Activated CD8-positive, alpha-beta T cell treated with anti-CD3 and anti-CD28 coated beads, Interleukin-2, amount 10 ng/mL, durations not matched to agents 7 days and 5 days (primary cell): ENCODE measurements around the gene UFD1. TPM values are rescaled to one million over a fixed set of nuclear protein-coding genes. Genes with fewer than 3 reads are reported as not detected.

ENCODE experiments used
- ATAC-seq: fragments of 150-1000 bp; cut with Tn5 transposase; one replicate; pipeline ENCODE4 v1.10.0; 2021; ENCODE audit warnings: moderate library complexity
- CTCF ChIA-PET: fragments of 350-600 bp; sonication (Branson Sonifier 250); formaldehyde crosslinking; loops from one replicate; lab custom pipeline; 2021; ENCODE audit warnings: antibody characterized with exemption; lab: Charles Lee
- POLR2A ChIA-PET: fragments of 350-600 bp; sonication (Branson Sonifier 250); formaldehyde crosslinking; loops from one replicate; lab custom pipeline; 2021; ENCODE audit warnings: antibody characterized with exemption; lab: Charles Lee
- DNase-seq: peaks from one replicate; pipeline ENCODE4 v3.0.0-alpha.2; 2020
- H3K27ac Mint-ChIP-seq: one replicate; pipeline ENCODE4 v1.8.0; 2021; ENCODE audit warnings: mild to moderate bottlenecking, mixed read lengths
- H3K27me3 Mint-ChIP-seq: one replicate; pipeline ENCODE4 v1.8.0; 2021; ENCODE audit warnings: low read depth, mixed read lengths
- H3K36me3 Mint-ChIP-seq: one replicate; pipeline ENCODE4 v1.8.0; 2021; ENCODE audit warnings: low read depth, mixed read lengths
- H3K4me1 Mint-ChIP-seq: one replicate; pipeline ENCODE4 v1.8.0; 2021; ENCODE audit warnings: low read depth, mixed read lengths
- H3K4me3 Mint-ChIP-seq: one replicate; pipeline ENCODE4 v1.8.0; 2021; ENCODE audit warnings: mild to moderate bottlenecking, mixed read lengths
- H3K9me3 Mint-ChIP-seq: one replicate; pipeline ENCODE4 v1.8.0; 2022; ENCODE audit warnings: mixed read lengths; ENCODE audit not compliant: insufficient read depth
- total RNA-seq, 2 experiments: library from RNA; stranded (reverse); gene quantifications; one replicate each; pipeline ENCODE4 v1.2.3, GENCODE V29; 2021

Gene UFD1
- total RNA-seq, 2 experiments from 2014 or later: 94.3 to 97.2 TPM

DNA sequence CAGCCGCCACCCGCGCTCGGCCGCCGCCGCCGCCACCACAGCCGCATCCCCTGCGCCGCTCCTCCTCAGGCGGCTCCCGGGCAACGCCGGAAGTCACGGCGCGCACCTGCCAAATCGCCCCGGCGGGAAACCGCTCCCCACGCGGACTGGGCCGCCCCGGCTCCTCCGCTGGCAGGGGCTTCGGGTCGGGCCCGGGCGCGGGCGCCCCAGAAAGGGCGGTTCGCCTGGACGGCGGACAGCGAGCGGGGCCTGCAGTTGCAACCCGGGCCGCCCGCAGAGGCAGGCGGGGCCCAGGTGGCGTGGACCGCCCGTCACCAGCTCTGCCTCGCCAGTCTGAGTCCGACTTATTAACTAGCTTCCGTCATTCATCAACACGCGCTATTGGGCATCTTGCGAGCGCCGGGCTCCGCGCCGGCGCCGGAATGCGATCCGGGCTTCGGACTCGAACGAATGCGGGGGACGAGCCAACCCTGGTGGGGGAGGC is 47.3 kb downstream of the UFD1 start, which contains the start of gene HIRA:
HIRA (minus strand) TSS at position 85 of the 484 bp plus-strand sequence. CDS start 257 bp downstream, outside the sequence.
- ATAC-seq: peak; percentile 69
- Mint-ChIP-seq H3K27me3 (no peaks in the 10 kb centered on the region), H3K4me1 (peaks cover 43% of the 10 kb centered on the region), H3K36me3 (peaks cover 39% of the 10 kb centered on the region), H3K4me3 (peak within 1 kb of the TSS; percentile 81), H3K9me3 (no peaks in the 10 kb centered on the region), H3K27ac (peak within 1 kb of the TSS; percentile 94)
- DNase-seq: peak; percentile 86
- ChIA-PET POLR2A (interaction anchor here (0.8 to 6.3 kb wide), 8 partner anchors 10 to 250 kb away, joined by 4 to 67 read pairs (median 4); partner anchors contain the start of genes C22orf39, CDC45 and UFD1), CTCF (interaction anchor here (0.6 to 1.5 kb wide), 4 partner anchors 11 to 60 kb away, joined by 3 to 4 read pairs (median 3); no protein-coding TSS in a partner anchor)

DNA sequence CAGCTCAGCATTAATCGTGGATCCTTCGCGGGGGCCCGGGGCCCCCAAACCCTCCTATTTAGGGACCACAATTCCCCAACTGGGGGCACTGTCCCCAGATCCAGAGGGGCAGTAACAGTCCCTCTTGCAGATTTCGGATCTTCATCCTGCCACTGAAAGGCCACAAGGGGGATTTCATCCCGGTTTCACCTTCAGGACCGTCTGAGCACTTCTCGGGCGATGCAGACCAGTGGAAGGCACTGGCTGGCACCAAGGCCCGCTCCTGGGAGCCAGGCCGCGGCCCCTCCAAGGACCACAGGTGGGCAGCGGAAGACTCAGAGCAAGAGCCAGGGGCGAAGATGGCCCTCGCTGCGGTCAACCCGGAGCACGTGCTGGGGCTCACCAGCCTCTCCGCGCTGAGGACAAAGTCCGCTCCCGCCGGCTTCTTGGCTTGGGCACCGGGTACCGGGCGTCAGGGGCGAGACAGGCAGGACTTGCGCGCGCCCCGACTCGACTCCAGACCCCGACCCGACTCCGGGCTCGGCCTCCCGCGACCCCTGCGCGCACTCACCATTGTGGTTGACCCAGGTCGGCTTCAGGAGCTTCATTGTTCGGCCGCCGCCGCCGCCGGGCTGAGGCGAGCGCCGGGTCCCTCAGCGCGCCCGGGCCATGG is 48.0 kb downstream of the UFD1 start:
- Mint-ChIP-seq H3K9me3 (no peaks in the 10 kb centered on the region), H3K36me3 (peaks cover 44% of the 10 kb centered on the region), H3K27me3 (no peaks in the 10 kb centered on the region), H3K4me1 (peaks cover 50% of the 10 kb centered on the region), H3K27ac (peak overlapping the region; percentile 84), H3K4me3 (peak overlapping the region; percentile 81)
- ChIA-PET POLR2A (interaction anchor here (1.0 to 6.3 kb wide), 6 partner anchors 10 to 250 kb away, joined by 4 to 67 read pairs (median 12); partner anchors contain the start of genes C22orf39, CDC45 and UFD1), CTCF (interaction anchor here (0.6 to 1.5 kb wide), 5 partner anchors 10 to 60 kb away, joined by 3 to 4 read pairs (median 3); no protein-coding TSS in a partner anchor)
- ATAC-seq: peak; percentile 1
- peak; percentile 41 for DNase-seq

DNA sequence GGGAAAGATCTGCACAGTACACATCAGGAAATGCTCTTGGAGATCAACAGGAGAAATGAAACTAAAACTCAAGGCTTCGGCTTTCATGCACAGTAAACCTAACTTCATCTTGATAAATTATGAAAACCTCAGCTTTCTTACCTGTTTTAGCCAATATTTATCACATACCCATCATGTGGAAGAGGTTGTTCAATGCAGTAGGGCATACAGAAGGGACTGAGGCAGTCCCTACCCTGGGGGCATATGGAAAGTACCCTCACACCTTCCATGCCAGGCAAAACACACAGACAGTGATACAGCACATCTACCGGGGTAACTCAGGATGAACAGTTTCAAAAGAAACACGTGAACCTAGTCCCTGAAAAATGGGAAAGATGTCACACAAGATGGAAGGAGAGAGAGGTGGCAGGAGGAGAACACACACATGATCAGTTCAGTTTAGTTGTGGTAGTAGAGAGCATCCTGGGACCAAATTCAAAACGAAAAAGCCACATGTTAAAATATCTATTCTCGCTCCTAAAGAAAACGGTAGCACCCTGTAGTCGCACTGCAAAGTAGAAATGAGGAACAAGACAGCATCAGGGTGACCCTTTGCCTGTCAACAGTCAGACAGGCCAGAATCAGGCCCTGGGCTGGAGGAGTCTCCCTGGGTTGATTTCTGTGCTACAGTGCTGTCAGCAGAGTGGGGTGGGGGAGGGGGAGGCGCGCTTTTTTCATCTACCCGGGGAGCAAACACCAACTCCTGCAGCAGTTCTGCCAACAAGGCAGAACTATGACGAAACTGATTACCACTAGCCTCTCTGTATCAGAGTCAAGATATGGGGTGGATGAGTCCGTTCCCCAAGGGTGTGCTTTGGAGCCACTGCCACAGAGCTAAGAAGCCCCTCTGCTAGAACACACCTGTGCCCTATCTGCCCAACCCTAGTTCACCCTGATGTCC is 48.8 kb downstream of the UFD1 start:
- peak overlapping the region; percentile 84 for H3K27ac Mint-ChIP-seq
- peak overlapping the region; percentile 81 for H3K4me3 Mint-ChIP-seq
- H3K9me3 Mint-ChIP-seq: no peaks in the 10 kb centered on the region
- peaks cover 39% of the 10 kb centered on the region for H3K36me3 Mint-ChIP-seq
- POLR2A ChIA-PET: interaction anchor here (1.0 to 6.3 kb wide), 4 partner anchors 9 to 50 kb away, joined by 3 to 67 read pairs (median 34); partner anchors contain the start of genes C22orf39, CDC45 and UFD1
- CTCF ChIA-PET: interaction anchor here (0.6 to 1.0 kb wide), 2 partner anchors 10 to 523 kb away, joined by 3 to 4 read pairs; no protein-coding TSS in a partner anchor
- DNase-seq: peak; percentile 65
- ATAC-seq: no peak
- no peaks in the 10 kb centered on the region for H3K27me3 Mint-ChIP-seq
- peaks cover 52% of the 10 kb centered on the region for H3K4me1 Mint-ChIP-seq

DNA sequence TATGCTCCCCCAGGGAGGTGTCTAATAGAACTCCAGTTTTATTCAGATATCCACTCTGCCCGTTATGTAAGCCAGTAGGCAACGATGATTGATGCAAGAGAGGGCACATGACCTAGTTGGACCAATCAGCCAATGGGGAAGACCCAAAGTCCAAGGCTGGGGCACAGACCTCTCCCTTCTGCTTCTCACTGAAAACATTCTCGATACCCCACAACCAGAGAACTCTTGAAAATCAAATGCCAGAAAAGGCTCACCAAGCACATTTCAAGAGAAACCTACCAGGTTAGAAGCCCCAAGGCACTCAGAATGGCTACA is 54.9 kb downstream of the UFD1 start:
- no peak for ATAC-seq
- no peaks in the 10 kb centered on the region for H3K27me3 Mint-ChIP-seq
- CTCF ChIA-PET: no interaction called here
- POLR2A ChIA-PET: no interaction called here
- DNase-seq: no peak
- H3K27ac Mint-ChIP-seq: no peak overlapping the region
- H3K4me3 Mint-ChIP-seq: no peak overlapping the region
- no peaks in the 10 kb centered on the region for H3K9me3 Mint-ChIP-seq
- peaks cover 82% of the 10 kb centered on the region for H3K4me1 Mint-ChIP-seq
- H3K36me3 Mint-ChIP-seq: peaks cover 35% of the 10 kb centered on the region

DNA sequence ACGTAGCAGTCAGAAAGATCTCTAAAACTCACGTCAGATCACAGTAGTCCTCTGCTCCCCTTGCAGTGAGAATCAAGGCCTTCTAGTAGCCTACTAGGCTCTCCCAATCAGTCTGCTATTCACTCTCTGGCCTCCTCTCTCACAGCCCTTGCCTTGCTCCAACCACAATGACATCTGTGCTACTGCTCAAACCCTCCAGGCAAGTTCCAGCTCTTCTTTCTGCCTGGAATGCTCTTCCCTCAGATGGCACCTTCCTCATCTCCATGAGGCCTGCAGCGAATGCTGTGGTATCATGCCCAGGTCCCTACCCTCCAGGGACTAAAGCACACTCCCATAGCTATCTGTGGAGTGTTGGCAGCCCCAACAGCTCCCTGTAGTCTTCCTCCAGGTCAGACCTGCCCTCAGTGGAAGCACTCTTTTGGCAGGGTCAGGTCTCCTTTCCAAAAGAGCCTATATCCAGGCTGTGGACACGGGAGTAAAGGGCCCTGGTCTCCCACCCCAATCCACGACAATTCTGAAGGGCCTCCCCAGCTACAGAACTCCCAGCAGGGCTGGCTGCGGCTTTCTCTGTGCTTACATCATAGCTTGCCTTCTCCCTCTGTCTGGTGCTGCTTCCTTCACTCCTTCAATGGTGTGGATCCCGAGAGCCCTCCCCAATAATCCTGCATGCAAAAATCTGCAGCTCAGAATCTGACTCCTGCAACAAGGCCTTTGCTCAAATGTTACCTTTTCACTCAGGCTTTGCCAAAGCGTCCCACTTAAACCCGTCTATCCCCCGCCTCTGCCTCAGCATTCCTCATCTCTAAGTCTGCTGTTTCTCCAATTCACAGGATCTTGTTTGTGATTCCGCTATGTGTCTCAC is 56.3 kb downstream of the UFD1 start:
- no peak for DNase-seq
- no peak for ATAC-seq
- ChIA-PET POLR2A (interaction anchor here (0.7 to 4.6 kb wide), 2 partner anchors 8 to 55 kb away, joined by 3 to 49 read pairs; partner anchors contain the start of genes HIRA and MRPL40), CTCF (no interaction called here)
- no peak overlapping the region for H3K4me3 Mint-ChIP-seq
- peak overlapping the region; percentile 56 for H3K27ac Mint-ChIP-seq
- H3K36me3 Mint-ChIP-seq: peaks cover 29% of the 10 kb centered on the region
- no peaks in the 10 kb centered on the region for H3K27me3 Mint-ChIP-seq
- peaks cover 82% of the 10 kb centered on the region for H3K4me1 Mint-ChIP-seq
- no peaks in the 10 kb centered on the region for H3K9me3 Mint-ChIP-seq

DNA sequence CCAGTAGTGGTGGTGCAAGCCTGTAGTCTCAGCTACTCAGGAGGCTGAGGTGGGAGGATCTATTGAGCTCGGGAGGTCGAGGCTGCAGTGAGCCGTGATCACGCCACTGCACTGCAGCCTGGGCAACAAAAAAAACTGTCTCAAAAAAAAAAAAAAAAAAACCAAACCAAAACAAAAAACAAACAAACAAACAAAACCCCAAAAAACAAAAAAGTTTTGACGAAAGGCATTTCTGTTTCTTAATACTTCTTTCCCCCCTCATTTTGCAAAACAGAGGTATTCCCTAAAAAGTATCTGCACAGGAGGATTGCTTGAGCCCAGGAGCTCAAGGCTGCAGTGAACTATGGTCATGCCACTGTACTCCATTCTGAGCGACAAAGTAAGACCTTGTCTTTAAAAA is 58.7 kb downstream of the UFD1 start:
- ATAC-seq (no peak), DNase-seq (no peak)
- H3K9me3 Mint-ChIP-seq: no peaks in the 10 kb centered on the region
- H3K27me3 Mint-ChIP-seq: no peaks in the 10 kb centered on the region
- peaks cover 66% of the 10 kb centered on the region for H3K4me1 Mint-ChIP-seq
- H3K4me3 Mint-ChIP-seq: no peak overlapping the region
- CTCF ChIA-PET: interaction anchor here (1.1 to 1.7 kb wide), 4 partner anchors 10 to 209 kb away, joined by 3 to 4 read pairs (median 4); partner anchors contain the start of genes HIRA and MRPL40
- peak overlapping the region; percentile 89 for H3K27ac Mint-ChIP-seq
- H3K36me3 Mint-ChIP-seq: peaks cover 22% of the 10 kb centered on the region
- POLR2A ChIA-PET: interaction anchor here (1.6 to 4.6 kb wide), 2 partner anchors 11 to 59 kb away, joined by 5 to 49 read pairs; partner anchors contain the start of genes CDC45, HIRA, MRPL40 and UFD1

DNA sequence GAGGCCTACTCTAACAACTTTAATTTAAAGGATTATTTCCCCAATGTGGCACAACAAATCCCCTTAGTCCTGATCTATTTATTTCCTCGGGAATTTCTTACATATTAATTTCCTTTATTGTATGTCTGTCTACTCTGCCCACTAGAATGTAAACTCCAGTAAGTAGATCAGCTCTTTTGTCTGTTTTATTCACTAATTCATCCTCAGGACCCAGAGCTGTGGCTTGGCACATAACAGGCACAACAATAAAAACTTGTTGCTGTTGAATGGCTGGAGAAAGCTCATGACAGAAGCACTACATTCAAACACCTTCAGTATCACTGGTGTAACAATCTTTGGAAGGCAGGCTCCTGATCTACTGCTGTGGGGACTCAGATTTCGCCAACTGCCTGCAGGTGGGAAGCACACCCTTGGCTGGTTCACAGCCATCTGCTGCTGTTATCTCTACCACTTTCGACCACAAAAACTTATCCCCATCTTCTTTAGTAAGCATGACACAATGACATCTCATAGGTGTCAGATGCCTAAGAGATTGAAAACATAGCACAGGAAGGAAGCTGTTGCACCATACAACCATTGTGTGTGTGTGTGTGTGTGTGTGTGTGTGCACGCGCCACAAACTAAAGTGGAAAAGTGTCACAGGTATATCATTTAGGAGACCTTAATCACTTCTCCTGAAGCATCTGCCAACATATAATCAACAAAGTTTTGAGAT is 59.4 kb downstream of the UFD1 start:
- Mint-ChIP-seq H3K27ac (peak overlapping the region; percentile 89), H3K27me3 (no peaks in the 10 kb centered on the region), H3K36me3 (peaks cover 24% of the 10 kb centered on the region), H3K4me1 (peaks cover 59% of the 10 kb centered on the region), H3K4me3 (peak overlapping the region; percentile 32), H3K9me3 (no peaks in the 10 kb centered on the region)
- ATAC-seq (peak; percentile 93), DNase-seq (peak; percentile 64)
- CTCF ChIA-PET: interaction anchor here (1.1 to 1.7 kb wide), 4 partner anchors 11 to 210 kb away, joined by 3 to 4 read pairs (median 4); partner anchors contain the start of genes HIRA and MRPL40
- POLR2A ChIA-PET: interaction anchor here (1.0 to 4.6 kb wide), 3 partner anchors 11 to 60 kb away, joined by 5 to 49 read pairs (median 5); partner anchors contain the start of genes C22orf39, CDC45, HIRA and MRPL40

DNA sequence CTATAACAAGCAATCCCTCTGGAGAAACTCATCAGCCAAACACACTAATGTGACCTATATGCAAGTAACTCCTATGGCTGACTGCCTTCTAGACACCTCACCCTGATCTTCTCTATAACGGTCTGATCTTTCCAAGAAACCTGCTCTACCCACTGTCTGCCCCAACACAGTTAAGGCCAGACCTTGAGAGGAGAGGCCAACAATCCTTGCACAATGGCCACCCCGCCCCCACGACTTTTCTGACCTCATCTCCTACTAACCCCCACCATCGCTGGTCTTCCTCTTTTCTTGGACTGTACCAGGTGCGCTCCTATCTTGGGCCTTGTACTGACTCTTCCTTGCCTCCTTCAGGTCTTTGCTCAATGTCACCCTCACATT is 59.9 kb downstream of the UFD1 start:
- Mint-ChIP-seq H3K9me3 (no peaks in the 10 kb centered on the region), H3K4me3 (no peak overlapping the region), H3K27ac (peak overlapping the region; percentile 89), H3K4me1 (peaks cover 57% of the 10 kb centered on the region), H3K27me3 (no peaks in the 10 kb centered on the region), H3K36me3 (peaks cover 21% of the 10 kb centered on the region)
- DNase-seq (no peak), ATAC-seq (peak; percentile 34)
- ChIA-PET CTCF (no interaction called here), POLR2A (interaction anchor here (1.0 to 4.6 kb wide), 3 partner anchors 12 to 60 kb away, joined by 5 to 49 read pairs (median 5); partner anchors contain the start of genes C22orf39, CDC45, HIRA and MRPL40)

DNA sequence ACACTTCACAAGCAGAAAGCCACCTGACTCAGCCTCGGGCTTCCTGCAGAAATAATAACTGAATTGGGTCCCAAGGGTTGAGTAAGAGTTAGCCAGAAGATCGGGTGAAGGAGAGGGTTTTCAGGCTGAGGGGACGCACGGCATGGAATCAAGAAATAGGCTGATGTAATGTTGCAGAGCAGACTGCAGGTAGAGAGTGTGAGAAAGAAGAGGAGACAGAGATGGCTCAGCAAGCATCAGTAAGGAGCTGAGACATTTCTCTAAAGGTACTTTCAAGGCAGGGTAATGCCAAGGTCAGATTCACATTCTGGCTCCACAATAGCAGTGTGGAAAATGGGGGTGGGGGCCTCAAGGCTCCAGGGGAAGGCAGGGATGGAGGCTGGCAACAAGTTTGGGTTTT is 66.1 kb downstream of the UFD1 start:
- CTCF ChIA-PET: no interaction called here
- Mint-ChIP-seq H3K27ac (peak overlapping the region; percentile 22), H3K4me3 (no peak overlapping the region), H3K27me3 (no peaks in the 10 kb centered on the region), H3K36me3 (peaks cover 34% of the 10 kb centered on the region), H3K4me1 (peaks cover 5% of the 10 kb centered on the region), H3K9me3 (no peaks in the 10 kb centered on the region)
- no peak for ATAC-seq
- POLR2A ChIA-PET: interaction anchor here (1.6 kb wide), 1 partner anchor 20 kb away, joined by 4 read pairs; the partner anchor contains the start of gene MRPL40
- no peak for DNase-seq

DNA sequence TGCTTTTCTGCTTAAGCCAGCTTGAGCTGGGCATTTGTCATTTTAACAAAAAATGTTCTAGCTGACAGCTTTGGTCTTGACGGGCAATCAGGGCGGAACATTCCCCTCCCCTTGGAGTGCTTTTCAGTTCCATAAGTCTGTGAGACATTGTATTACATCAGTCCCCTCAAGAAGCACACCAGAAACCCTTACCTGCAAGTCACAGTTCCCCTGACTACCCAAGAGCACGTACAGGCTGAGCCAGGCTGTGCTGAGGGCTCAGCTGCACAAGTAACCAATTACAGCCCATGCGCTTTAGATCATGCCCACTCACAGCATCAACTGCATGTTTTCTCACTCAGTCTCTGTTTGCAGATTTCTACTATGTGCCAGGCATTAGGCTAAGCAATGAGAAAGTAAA is 66.5 kb downstream of the UFD1 start:
- H3K4me3 Mint-ChIP-seq: no peak overlapping the region
- peak overlapping the region; percentile 22 for H3K27ac Mint-ChIP-seq
- peaks cover 2% of the 10 kb centered on the region for H3K4me1 Mint-ChIP-seq
- no peaks in the 10 kb centered on the region for H3K9me3 Mint-ChIP-seq
- CTCF ChIA-PET: no interaction called here
- POLR2A ChIA-PET: interaction anchor here (1.6 kb wide), 1 partner anchor 20 kb away, joined by 4 read pairs; the partner anchor contains the start of gene MRPL40
- DNase-seq: no peak
- H3K36me3 Mint-ChIP-seq: peaks cover 35% of the 10 kb centered on the region
- H3K27me3 Mint-ChIP-seq: no peaks in the 10 kb centered on the region
- ATAC-seq: no peak
